GM10266 (cell line): ENCODE measurements around the gene P3R3URF.

ENCODE experiments used
- DNase-seq: peaks from one replicate; pipeline ENCODE4 v3.0.0; 2012; ENCODE audit errors: extremely low spot score
- CTCF ChIP-seq: IDR thresholded peaks from 2 replicates; pipeline ENCODE4 v1.5.1; 2012; ENCODE audit warnings: mild to moderate bottlenecking, low read depth; ENCODE audit not compliant: control insufficient read depth, insufficient read depth; ENCODE audit errors: missing control alignments

The P3R3URF gene

GRCh38 chr1:46159516-46159915 is 16.8 kb downstream of the P3R3URF start:
- DNase-seq, result no peak

GRCh38 chr1:46158312-46159281 is 17.7 kb downstream of the P3R3URF start:
- TF ChIP-seq CTCF, result no peak
- DNase-seq, result no peak

More at GRCh38 chr1:46159516-46159915, 16.8 kb downstream of the P3R3URF start:
- no peak for TF ChIP-seq CTCF

GRCh38 chr1:46157916-46158311 is 18.4 kb downstream of the P3R3URF start:
- no peak for DNase-seq

GRCh38 chr1:46153732-46154131 is 22.6 kb downstream of the P3R3URF start:
- no peak for DNase-seq
- TF ChIP-seq CTCF, result no peak

More at GRCh38 chr1:46157916-46158311, 18.4 kb downstream of the P3R3URF start:
- TF ChIP-seq CTCF, result no peak

- DNase-seq, result no peak
Measured at GRCh38 chr1:46153228-46153627, 23.1 kb downstream of the P3R3URF start.

GRCh38 chr1:46152016-46152415 is 24.3 kb downstream of the P3R3URF start:
- no peak for TF ChIP-seq CTCF

More at GRCh38 chr1:46153228-46153627, 23.1 kb downstream of the P3R3URF start:
- no peak for TF ChIP-seq CTCF

GRCh38 chr1:46150085-46150484 is 26.2 kb downstream of the P3R3URF start:
- no peak for TF ChIP-seq CTCF
- DNase-seq, result no peak

More at GRCh38 chr1:46152016-46152415, 24.3 kb downstream of the P3R3URF start:
- DNase-seq, result no peak
